GM18526 (cell line): Measurements from ENCODE around the gene ADARB1.

Experiments
- POLR2A ChIP-seq: IDR thresholded peaks from 3 replicates; pipeline ENCODE4 v1.6.1; 2011; ENCODE audit not compliant: insufficient read length; ENCODE audit errors: extremely low read depth

ADARB1 gene

GRCh38 chr21:45078877-45079281 lies 4.5 kb downstream of the ADARB1 start:
- TF ChIP-seq POLR2A, result no peak

- TF ChIP-seq POLR2A, result no peak
Measured at GRCh38 chr21:45079351-45079750, 5.0 kb downstream of the ADARB1 start.

DNA sequence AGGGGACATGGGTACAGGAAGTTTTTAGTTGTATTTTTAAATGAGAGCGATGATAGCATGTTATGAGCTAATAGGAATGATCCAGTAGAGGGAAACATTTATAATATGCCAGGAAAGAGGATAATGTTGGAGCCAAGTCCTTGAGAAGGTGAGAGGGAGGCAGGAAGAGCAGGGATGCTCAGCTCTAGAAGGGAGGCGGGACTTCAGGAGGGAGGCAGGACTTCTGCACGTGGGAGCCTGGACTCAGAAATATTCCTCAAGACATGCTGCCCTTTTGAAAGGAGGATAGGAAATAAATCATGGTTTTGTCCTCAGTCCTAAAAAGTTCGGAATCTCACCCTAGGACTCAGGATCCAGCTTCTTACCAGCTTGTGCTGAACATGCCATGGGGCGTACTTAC lies 5.9 kb downstream of the ADARB1 start:
- no peak for TF ChIP-seq POLR2A

- TF ChIP-seq POLR2A, result no peak
Measured at GRCh38 chr21:45080639-45081414, 6.4 kb downstream of the ADARB1 start.

DNA sequence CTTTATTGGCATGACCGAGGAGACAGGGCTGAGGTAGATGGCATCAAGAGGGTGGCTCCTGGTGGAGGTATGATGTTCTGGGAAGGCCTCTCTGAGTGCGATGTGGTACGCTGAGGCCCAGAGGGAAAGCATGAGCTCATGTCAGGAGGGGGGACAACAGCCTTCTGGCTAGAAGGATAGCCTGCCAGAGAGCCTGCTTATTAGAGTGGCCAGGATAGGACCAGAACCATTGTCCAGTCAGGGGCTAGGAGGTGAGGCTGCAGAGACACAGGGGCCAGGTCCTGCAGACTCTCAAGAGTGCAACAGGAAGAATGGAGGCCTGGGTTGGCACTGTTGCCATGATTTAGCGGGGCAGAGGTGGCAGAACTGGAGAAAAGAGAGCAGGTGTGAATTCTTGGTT lies 7.3 kb downstream of the ADARB1 start:
- TF ChIP-seq POLR2A, result no peak

- TF ChIP-seq POLR2A, result no peak
Measured at GRCh38 chr21:45082736-45083135, 8.4 kb downstream of the ADARB1 start.

GRCh38 chr21:45084121-45084520 lies 9.7 kb downstream of the ADARB1 start:
- TF ChIP-seq POLR2A, result no peak

DNA sequence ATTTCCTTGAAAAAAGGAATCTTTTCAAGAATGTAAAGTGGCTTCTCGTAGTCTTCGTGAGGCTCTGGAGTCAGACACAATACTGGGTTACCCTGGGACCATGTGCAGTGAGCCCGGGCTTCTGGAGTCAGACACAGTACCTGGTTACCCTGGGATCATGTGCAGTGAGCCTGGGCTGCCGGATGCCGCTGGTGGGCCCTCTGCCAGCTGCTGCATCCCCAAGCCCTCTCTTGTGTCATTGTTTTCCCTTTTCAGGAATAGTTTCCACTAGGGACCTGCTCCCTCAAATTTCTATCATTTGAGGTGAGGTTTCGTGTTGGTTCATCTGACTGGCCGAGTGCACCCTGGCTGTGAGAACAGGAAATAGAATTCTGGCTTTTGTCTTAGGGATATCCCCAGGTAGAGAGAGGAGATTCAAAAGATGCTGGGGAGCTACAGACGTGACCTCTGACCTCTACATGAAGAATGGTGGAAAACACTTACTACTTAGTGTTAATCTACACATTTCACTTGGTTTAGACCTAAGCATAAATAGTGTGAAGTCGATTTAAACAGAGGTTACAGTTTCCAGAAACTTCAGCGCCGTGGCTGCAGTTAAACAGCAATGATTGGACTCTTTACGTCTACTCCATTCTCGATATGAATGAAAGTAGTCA lies 10.6 kb downstream of the ADARB1 start:
- no peak for TF ChIP-seq POLR2A

DNA sequence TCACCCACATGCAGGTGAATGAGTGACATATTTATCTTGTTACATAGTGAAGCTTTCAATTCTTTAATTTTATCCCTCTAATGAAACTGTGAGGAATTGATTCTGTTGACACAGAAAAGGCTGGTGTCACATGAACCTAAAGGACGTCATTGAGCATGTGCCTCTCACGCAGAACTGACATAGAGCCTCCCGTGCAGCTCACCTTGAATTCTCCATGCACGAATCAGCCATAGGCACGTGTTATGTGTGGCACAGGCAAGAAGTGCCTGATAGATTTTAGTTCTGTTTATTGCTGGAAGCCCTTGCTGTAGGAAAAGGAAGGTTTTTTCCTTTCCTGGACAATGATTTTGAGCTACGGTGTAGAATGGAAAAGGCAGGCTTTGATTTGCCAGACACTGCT lies 11.3 kb downstream of the ADARB1 start:
- TF ChIP-seq POLR2A, result no peak

DNA sequence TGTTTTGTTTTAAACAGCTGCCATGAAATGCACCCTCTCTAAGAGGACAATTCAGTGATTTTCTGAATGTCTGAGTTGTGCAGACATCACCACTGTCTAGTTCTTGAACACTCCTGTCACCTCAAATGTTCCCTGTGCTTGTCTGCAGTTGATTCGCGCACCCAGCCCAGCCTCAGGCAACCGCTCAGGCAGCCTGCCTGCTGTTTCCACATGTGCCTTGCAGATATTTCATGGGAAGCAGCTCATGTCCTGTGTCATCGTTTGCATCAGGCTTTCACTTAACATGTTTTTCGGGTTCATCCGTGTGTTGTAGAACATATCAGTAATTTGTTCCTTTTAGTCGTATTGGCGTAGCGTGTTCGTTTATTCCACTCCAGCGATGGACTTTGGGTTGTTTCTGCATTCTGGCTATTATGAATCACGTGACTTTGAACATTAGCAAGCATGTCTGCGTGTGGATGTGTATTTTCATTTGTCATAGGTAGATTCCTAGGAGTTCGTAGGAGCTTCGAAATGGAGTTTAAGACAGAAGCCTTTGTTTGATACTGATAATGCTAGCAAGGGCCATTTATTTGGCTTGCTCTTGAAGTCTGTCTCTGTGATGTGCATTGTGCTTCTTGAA lies 12.1 kb downstream of the ADARB1 start:
- no peak for TF ChIP-seq POLR2A

DNA sequence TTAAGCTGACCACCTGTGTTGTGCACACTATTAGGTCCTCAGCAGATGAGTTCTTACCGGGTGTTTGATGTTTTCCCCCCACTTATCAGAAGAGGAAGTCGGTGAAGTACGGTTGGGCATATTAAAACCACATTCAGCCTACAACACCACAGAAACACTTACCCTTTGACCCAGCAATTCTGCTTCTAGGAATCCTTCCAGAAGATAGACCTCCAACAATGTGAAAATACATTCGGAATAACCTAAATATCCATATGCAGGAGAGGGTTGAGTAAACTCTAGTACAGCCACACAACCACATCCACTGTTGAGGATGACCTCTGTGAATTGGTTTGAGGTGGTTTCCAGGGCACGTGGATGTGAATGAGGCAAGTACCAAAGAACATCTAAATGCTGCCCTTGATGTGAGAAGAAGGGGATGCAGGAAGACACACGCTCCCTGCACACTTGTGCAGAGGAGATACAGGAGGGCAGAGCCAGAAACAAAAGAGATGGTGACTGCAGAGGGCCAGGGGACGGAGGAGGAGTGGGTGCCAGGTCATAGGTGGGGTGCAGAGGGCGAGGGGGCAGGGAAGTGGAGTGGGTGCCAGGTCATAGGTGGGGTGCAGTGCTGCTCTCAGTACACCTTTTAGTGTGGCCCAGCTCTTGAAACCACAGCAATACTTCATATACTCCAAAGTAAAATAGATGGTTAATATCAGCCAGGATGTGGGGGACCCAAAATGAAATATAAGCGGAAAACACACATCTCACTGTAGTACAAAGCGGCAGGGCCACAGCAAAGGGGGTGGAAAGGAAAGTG lies 12.8 kb downstream of the ADARB1 start:
- TF ChIP-seq POLR2A, result no peak

DNA sequence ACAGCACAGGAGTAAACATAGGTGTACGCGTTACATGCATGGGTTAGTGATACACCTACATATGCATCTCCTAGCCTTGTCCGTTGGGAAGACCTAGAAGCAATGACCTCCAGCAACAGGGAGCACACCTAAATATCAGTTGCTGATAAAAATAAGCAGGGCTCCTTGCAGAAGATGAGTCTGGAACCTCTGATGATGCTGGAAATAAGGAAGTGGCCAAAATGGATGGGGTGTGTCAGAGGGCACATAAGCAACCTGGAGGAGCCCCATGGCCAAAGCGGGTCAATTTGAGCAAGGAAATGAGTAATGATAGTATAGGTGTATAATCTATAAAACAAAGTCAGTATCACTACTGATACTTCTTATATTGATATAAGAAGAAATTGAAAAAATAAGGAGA lies 13.7 kb downstream of the ADARB1 start:
- no peak for TF ChIP-seq POLR2A

GRCh38 chr21:45088729-45089128 lies 14.3 kb downstream of the ADARB1 start:
- no peak for TF ChIP-seq POLR2A

GRCh38 chr21:45089964-45090363 lies 15.6 kb downstream of the ADARB1 start:
- no peak for TF ChIP-seq POLR2A

DNA sequence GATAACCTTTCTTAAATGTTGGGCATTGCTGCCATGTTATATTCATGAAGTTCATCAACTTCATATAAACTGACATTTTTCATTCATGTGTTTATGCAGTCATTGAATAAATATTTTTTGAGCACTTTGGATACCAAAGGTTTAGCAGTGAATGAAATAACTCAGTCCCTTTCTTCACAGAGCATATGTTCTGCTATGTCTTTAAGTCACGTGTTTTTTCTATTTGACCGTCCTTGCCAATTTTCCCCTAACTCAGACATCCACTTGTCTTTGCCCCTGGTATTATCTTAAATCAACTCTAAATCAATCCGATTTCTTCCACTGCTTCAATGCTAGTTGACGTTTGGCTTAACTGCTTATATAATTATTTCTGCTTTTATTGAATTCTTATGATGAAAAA lies 16.6 kb downstream of the ADARB1 start:
- no peak for TF ChIP-seq POLR2A

GRCh38 chr21:45091550-45092322 lies 17.4 kb downstream of the ADARB1 start:
- TF ChIP-seq POLR2A, result no peak
